GM23338 (cell line): ENCODE data around the gene BTK.

Experiments used
- EZH2 ChIP-seq: fragments of 200-600 bp; sonication (generic); IDR thresholded peaks from one replicate; pipeline ENCODE4 v1.8.0; 2017; ENCODE audit warnings: antibody characterized with exemption, mild to moderate bottlenecking, low read depth; ENCODE audit not compliant: unreplicated experiment
- EZH2phosphoT487 ChIP-seq: fragments of 200-600 bp; sonication (generic); IDR thresholded peaks from one replicate; pipeline ENCODE4 v1.8.1; 2018; ENCODE audit warnings: antibody characterized with exemption; ENCODE audit not compliant: unreplicated experiment
- JUNB ChIP-seq: IDR thresholded peaks from one replicate; pipeline ENCODE4 v1.6.1; 2016; ENCODE audit warnings: antibody characterized with exemption; ENCODE audit not compliant: unreplicated experiment
- POLR2AphosphoS5 ChIP-seq: IDR thresholded peaks from 2 replicates; pipeline ENCODE4 v1.6.1; 2016; ENCODE audit warnings: antibody characterized with exemption, low read depth
- STAT1 ChIP-seq: IDR thresholded peaks from one replicate; pipeline ENCODE4 v1.6.1; 2016; ENCODE audit warnings: antibody characterized with exemption; ENCODE audit not compliant: unreplicated experiment
- ZNF114 ChIP-seq: fragments of 250-450 bp; sonication (Bioruptor Pico); IDR thresholded peaks from 2 replicates; pipeline ENCODE4 v1.5.0; 2020; ENCODE audit warnings: mild to moderate bottlenecking, moderate library complexity
- ZNF331 ChIP-seq: fragments of 250-450 bp; sonication (Bioruptor Pico); IDR thresholded peaks from 2 replicates; pipeline ENCODE4 v1.5.0; 2020; ENCODE audit warnings: low read depth, mild to moderate bottlenecking, moderate library complexity
- TF ChIP-seq, protein P1 (sequence below), 2 experiments: fragments of 200-600 bp in 1 of 2; sonication (generic) in 1 of 2; conservative IDR thresholded peaks; 2 replicates each; pipeline versions ENCODE4 v1.5.1 to v1.6.1; 2016 to 2017; ENCODE audit warnings: antibody characterized with exemption in 2 of 2, low read depth in 2 of 2, mild to moderate bottlenecking in 2 of 2, moderate library complexity in 1 of 2
- TF ChIP-seq, protein P2 (sequence below): IDR thresholded peaks from one replicate; pipeline ENCODE4 v1.6.1; 2018; ENCODE audit warnings: antibody characterized with exemption; ENCODE audit not compliant: unreplicated experiment
- TF ChIP-seq, protein P3 (sequence below): fragments of 250-450 bp; sonication (Bioruptor Pico); IDR thresholded peaks from 2 replicates; pipeline ENCODE4 v1.5.0; 2020; ENCODE audit warnings: mild to moderate bottlenecking, moderate library complexity
- TF ChIP-seq, protein P4 (sequence below): IDR thresholded peaks from 2 replicates; pipeline ENCODE4 v1.6.1; 2016; ENCODE audit warnings: antibody characterized with exemption

DNA sequence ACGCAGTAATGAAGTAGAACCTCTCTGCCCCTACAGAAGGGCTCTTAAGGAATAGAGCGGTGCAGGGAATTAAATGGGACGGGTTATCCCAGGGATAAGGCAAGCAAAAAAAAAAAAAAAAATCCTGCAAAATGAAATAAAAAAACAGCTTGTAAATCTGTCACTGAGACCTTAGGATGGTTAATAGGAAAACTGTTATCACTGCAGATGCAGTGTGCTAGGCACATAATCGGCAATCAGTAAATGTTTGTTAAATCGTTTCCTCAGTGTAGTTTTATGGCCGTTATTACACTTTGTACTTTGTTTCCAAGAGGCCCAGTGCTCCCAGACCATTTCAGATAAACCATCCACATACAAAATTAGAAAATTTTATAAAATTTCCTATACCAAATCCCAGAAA is 23.1 kb upstream of the BTK start:
- TF ChIP-seq, protein P1, sequence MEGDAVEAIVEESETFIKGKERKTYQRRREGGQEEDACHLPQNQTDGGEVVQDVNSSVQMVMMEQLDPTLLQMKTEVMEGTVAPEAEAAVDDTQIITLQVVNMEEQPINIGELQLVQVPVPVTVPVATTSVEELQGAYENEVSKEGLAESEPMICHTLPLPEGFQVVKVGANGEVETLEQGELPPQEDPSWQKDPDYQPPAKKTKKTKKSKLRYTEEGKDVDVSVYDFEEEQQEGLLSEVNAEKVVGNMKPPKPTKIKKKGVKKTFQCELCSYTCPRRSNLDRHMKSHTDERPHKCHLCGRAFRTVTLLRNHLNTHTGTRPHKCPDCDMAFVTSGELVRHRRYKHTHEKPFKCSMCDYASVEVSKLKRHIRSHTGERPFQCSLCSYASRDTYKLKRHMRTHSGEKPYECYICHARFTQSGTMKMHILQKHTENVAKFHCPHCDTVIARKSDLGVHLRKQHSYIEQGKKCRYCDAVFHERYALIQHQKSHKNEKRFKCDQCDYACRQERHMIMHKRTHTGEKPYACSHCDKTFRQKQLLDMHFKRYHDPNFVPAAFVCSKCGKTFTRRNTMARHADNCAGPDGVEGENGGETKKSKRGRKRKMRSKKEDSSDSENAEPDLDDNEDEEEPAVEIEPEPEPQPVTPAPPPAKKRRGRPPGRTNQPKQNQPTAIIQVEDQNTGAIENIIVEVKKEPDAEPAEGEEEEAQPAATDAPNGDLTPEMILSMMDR (conservative IDR thresholded peaks at IDR 0.05; ENCODE audit: low read depth in 2 of 2): no peak
- TF ChIP-seq POLR2AphosphoS5: no peak
- TF ChIP-seq JUNB: no peak
- TF ChIP-seq, protein P2, sequence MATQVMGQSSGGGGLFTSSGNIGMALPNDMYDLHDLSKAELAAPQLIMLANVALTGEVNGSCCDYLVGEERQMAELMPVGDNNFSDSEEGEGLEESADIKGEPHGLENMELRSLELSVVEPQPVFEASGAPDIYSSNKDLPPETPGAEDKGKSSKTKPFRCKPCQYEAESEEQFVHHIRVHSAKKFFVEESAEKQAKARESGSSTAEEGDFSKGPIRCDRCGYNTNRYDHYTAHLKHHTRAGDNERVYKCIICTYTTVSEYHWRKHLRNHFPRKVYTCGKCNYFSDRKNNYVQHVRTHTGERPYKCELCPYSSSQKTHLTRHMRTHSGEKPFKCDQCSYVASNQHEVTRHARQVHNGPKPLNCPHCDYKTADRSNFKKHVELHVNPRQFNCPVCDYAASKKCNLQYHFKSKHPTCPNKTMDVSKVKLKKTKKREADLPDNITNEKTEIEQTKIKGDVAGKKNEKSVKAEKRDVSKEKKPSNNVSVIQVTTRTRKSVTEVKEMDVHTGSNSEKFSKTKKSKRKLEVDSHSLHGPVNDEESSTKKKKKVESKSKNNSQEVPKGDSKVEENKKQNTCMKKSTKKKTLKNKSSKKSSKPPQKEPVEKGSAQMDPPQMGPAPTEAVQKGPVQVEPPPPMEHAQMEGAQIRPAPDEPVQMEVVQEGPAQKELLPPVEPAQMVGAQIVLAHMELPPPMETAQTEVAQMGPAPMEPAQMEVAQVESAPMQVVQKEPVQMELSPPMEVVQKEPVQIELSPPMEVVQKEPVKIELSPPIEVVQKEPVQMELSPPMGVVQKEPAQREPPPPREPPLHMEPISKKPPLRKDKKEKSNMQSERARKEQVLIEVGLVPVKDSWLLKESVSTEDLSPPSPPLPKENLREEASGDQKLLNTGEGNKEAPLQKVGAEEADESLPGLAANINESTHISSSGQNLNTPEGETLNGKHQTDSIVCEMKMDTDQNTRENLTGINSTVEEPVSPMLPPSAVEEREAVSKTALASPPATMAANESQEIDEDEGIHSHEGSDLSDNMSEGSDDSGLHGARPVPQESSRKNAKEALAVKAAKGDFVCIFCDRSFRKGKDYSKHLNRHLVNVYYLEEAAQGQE: no peak
- TF ChIP-seq, protein P3, sequence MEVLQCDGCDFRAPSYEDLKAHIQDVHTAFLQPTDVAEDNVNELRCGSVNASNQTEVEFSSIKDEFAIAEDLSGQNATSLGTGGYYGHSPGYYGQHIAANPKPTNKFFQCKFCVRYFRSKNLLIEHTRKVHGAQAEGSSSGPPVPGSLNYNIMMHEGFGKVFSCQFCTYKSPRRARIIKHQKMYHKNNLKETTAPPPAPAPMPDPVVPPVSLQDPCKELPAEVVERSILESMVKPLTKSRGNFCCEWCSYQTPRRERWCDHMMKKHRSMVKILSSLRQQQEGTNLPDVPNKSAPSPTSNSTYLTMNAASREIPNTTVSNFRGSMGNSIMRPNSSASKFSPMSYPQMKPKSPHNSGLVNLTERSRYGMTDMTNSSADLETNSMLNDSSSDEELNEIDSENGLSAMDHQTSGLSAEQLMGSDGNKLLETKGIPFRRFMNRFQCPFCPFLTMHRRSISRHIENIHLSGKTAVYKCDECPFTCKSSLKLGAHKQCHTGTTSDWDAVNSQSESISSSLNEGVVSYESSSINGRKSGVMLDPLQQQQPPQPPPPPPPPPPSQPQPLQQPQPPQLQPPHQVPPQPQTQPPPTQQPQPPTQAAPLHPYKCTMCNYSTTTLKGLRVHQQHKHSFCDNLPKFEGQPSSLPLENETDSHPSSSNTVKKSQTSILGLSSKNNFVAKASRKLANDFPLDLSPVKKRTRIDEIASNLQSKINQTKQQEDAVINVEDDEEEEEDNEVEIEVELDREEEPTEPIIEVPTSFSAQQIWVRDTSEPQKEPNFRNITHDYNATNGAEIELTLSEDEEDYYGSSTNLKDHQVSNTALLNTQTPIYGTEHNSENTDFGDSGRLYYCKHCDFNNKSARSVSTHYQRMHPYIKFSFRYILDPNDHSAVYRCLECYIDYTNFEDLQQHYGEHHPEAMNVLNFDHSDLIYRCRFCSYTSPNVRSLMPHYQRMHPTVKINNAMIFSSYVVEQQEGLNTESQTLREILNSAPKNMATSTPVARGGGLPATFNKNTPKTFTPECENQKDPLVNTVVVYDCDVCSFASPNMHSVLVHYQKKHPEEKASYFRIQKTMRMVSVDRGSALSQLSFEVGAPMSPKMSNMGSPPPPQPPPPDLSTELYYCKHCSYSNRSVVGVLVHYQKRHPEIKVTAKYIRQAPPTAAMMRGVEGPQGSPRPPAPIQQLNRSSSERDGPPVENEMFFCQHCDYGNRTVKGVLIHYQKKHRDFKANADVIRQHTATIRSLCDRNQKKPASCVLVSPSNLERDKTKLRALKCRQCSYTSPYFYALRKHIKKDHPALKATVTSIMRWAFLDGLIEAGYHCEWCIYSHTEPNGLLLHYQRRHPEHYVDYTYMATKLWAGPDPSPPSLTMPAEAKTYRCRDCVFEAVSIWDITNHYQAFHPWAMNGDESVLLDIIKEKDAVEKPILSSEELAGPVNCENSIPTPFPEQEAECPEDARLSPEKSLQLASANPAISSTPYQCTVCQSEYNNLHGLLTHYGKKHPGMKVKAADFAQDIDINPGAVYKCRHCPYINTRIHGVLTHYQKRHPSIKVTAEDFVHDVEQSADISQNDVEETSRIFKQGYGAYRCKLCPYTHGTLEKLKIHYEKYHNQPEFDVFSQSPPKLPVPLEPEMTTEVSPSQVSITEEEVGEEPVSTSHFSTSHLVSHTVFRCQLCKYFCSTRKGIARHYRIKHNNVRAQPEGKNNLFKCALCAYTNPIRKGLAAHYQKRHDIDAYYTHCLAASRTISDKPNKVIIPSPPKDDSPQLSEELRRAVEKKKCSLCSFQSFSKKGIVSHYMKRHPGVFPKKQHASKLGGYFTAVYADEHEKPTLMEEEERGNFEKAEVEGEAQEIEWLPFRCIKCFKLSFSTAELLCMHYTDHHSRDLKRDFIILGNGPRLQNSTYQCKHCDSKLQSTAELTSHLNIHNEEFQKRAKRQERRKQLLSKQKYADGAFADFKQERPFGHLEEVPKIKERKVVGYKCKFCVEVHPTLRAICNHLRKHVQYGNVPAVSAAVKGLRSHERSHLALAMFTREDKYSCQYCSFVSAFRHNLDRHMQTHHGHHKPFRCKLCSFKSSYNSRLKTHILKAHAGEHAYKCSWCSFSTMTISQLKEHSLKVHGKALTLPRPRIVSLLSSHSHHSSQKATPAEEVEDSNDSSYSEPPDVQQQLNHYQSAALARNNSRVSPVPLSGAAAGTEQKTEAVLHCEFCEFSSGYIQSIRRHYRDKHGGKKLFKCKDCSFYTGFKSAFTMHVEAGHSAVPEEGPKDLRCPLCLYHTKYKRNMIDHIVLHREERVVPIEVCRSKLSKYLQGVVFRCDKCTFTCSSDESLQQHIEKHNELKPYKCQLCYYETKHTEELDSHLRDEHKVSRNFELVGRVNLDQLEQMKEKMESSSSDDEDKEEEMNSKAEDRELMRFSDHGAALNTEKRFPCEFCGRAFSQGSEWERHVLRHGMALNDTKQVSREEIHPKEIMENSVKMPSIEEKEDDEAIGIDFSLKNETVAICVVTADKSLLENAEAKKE (CRISPR knock-in tag): no peak
- TF ChIP-seq STAT1: no peak
- TF ChIP-seq EZH2phosphoT487: no peak
- TF ChIP-seq EZH2: no peak
- TF ChIP-seq ZNF331 (CRISPR knock-in tag): no peak
- TF ChIP-seq, protein P4, sequence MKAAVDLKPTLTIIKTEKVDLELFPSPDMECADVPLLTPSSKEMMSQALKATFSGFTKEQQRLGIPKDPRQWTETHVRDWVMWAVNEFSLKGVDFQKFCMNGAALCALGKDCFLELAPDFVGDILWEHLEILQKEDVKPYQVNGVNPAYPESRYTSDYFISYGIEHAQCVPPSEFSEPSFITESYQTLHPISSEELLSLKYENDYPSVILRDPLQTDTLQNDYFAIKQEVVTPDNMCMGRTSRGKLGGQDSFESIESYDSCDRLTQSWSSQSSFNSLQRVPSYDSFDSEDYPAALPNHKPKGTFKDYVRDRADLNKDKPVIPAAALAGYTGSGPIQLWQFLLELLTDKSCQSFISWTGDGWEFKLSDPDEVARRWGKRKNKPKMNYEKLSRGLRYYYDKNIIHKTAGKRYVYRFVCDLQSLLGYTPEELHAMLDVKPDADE: no peak
- no peak for TF ChIP-seq ZNF114 (CRISPR knock-in tag)
